ENCODE results near the gene ENDOV.
"Not testable (repeated sequence)": the region's sequence is repeated elsewhere in the genome, so short reads cannot be mapped to it uniquely, and the experiment has no call there.

Gene ENDOV

GRCh38 chr17:80402959-80403358 is 12.0 kb upstream of the ENDOV start:
- Histone ChIP-seq H3K4me3 (no peak overlapping the region), H3K27ac (no peak overlapping the region)
- no peak for DNase-seq (ENCODE audit: low spot score)
- TF ChIP-seq CTCF (IDR thresholded peaks at IDR 0.05) = no peak

GRCh38 chr17:80406146-80406545 is 8.8 kb upstream of the ENDOV start:
- H3K27ac ChIP-seq = no peak overlapping the region
- TF ChIP-seq CTCF (IDR thresholded peaks at IDR 0.05) = no peak
- DNase-seq (ENCODE audit: low spot score) = no peak

GRCh38 chr17:80407917-80408316 is 7.0 kb upstream of the ENDOV start:
- H3K4me3 ChIP-seq; H3K27ac ChIP-seq; DNase-seq (ENCODE audit: low spot score): not testable (repeated sequence)

More at GRCh38 chr17:80406146-80406545, 8.8 kb upstream of the ENDOV start:
- no peak overlapping the region for H3K4me3 ChIP-seq

GRCh38 chr17:80408872-80409271 is 6.1 kb upstream of the ENDOV start:
- DNase-seq (ENCODE audit: low spot score) = no peak
- Histone ChIP-seq H3K4me3 (no peak overlapping the region), H3K27ac (no peak overlapping the region)
- no peak for TF ChIP-seq CTCF (IDR thresholded peaks at IDR 0.05)

GRCh38 chr17:80409626-80410025 is 5.3 kb upstream of the ENDOV start:
- TF ChIP-seq CTCF (IDR thresholded peaks at IDR 0.05) = no peak
- no peak for DNase-seq (ENCODE audit: low spot score)
- H3K27ac ChIP-seq = no peak overlapping the region

GRCh38 chr17:80410441-80411087 is 4.4 kb upstream of the ENDOV start:
- H3K27ac ChIP-seq = not testable (repeated sequence)

More at GRCh38 chr17:80409626-80410025, 5.3 kb upstream of the ENDOV start:
- no peak overlapping the region for H3K4me3 ChIP-seq

GRCh38 chr17:80413771-80414507 is 1.0 kb upstream of the ENDOV start:
- DNase-seq (ENCODE audit: low spot score) = no peak
- H3K4me3 ChIP-seq = peak overlapping the region; percentile 97
- H3K27ac ChIP-seq = no peak overlapping the region
- TF ChIP-seq CTCF (IDR thresholded peaks at IDR 0.05) = no peak

More at GRCh38 chr17:80410441-80411087, 4.4 kb upstream of the ENDOV start:
- not testable (repeated sequence) for H3K4me3 ChIP-seq; DNase-seq (ENCODE audit: low spot score)

GRCh38 chr17:80414508-80414802 is 512 bp upstream of the ENDOV start:
- H3K4me3 ChIP-seq = peak overlapping the region; percentile 97
- no peak for TF ChIP-seq CTCF (IDR thresholded peaks at IDR 0.05)
- DNase-seq (ENCODE audit: low spot score) = no peak
- H3K27ac ChIP-seq = peak overlapping the region in 1 of 2 donors; percentile 98
